GM21423 (cell line): ENCODE results near the gene PSMG1.
"Not testable (repeated sequence)": the region's sequence is repeated elsewhere in the genome, so short reads cannot be mapped to it uniquely, and the experiment has no call there.

Experiments
- ATAC-seq: cut with Tn5 transposase; IDR thresholded peaks from one replicate; pipeline ENCODE4 v1.9.1; 2021; ENCODE audit warnings: mild to moderate bottlenecking, moderate library complexity; ENCODE audit not compliant: unreplicated experiment

The PSMG1 gene

GRCh38 chr21:39183272-39184049 lies at the start of gene PSMG1:
Gene PSMG1 (minus strand): TSS chr21:39183451. CDS start chr21:39183385, 66 bp downstream.
- ATAC-seq: peak; percentile 85

GRCh38 chr21:39232861-39233291 lies 49.6 kb upstream of the PSMG1 start:
- ATAC-seq: no peak

GRCh38 chr21:39224930-39225329 lies 41.7 kb upstream of the PSMG1 start:
- ATAC-seq: no peak

- ATAC-seq: no peak
Measured at GRCh38 chr21:39221997-39222486, 38.8 kb upstream of the PSMG1 start.

- ATAC-seq: no peak
Measured at GRCh38 chr21:39221282-39221996, 38.2 kb upstream of the PSMG1 start.

GRCh38 chr21:39220875-39221274 lies 37.6 kb upstream of the PSMG1 start:
- ATAC-seq: not testable (repeated sequence)

GRCh38 chr21:39220150-39220549 lies 36.9 kb upstream of the PSMG1 start:
- no peak for ATAC-seq

GRCh38 chr21:39218082-39218409 lies 34.8 kb upstream of the PSMG1 start:
- ATAC-seq: no peak

- no peak for ATAC-seq
Measured at GRCh38 chr21:39217356-39218081, 34.3 kb upstream of the PSMG1 start.

GRCh38 chr21:39216290-39216689 lies 33.0 kb upstream of the PSMG1 start:
- ATAC-seq: no peak

GRCh38 chr21:39215078-39215477 lies 31.8 kb upstream of the PSMG1 start:
- ATAC-seq: no peak

GRCh38 chr21:39209334-39209688 lies 26.1 kb upstream of the PSMG1 start:
- ATAC-seq: no peak

- no peak for ATAC-seq
Measured at GRCh38 chr21:39208624-39209333, 25.5 kb upstream of the PSMG1 start.

- ATAC-seq: no peak
Measured at GRCh38 chr21:39204134-39204533, 20.9 kb upstream of the PSMG1 start.

- ATAC-seq: no peak
Measured at GRCh38 chr21:39198800-39199199, 15.5 kb upstream of the PSMG1 start.

- ATAC-seq: no peak
Measured at GRCh38 chr21:39197448-39198233, 14.4 kb upstream of the PSMG1 start.

GRCh38 chr21:39196838-39197237 lies 13.6 kb upstream of the PSMG1 start:
- ATAC-seq: no peak

GRCh38 chr21:39196310-39196709 lies 13.1 kb upstream of the PSMG1 start:
- ATAC-seq: no peak

GRCh38 chr21:39193380-39193779 lies 10.1 kb upstream of the PSMG1 start:
- ATAC-seq: no peak
